VCaP (cell line): ENCODE data around the gene SYPL2.

Experiments
- H3K27ac ChIP-seq: fragments of 450-650 bp; 2 replicates; pipeline ENCODE4 v1.5.1; 2017
- TF ChIP-seq, protein P1 (sequence below): fragments of 450-650 bp; conservative IDR thresholded peaks from 2 replicates; pipeline ENCODE4 v1.5.1; 2017; ENCODE audit warnings: mild to moderate bottlenecking, moderate library complexity

SYPL2 gene

DNA sequence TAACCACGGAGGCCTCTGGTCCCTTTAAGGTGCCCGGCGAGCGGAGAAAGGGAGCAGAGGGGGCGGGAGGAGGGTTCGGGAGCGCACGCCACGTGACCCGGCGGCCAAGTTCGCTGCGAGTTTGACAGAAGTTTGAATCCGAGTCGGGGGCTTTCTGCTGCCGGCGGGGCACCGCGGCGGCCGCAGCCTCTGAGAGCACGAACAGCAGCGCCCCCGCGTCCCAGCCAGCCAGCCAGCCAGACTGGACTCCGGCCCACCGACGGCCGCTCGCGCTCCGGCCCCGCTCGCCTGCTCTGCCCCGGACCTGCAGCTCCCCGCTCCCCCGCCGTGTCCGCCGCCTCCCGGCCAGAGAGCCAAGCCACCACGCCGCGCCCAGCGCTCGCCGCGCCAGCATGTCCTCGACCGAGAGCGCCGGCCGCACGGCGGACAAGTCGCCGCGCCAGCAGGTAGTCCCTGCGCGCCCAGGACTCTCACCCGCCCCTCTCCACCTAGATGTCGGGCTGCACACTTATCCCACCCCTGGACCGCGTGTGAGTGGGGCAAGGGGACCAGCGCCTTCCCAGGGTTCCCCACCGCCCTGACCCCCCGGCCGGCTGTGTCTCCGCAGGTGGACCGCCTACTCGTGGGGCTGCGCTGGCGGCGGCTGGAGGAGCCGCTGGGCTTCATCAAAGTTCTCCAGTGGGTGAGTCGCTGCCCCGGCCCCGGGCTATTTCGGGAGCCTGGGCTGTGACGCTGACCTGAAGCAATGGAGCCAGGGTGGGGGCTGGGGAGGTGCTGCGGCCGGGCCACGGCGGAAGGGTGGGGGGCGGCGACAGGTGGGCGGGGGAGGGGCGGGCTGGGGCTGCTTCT is at the start of gene SYPL2:
Gene SYPL2, plus strand, starts transcription at position 95 of the 849 bp plus-strand sequence. Its CDS starts 298 bp downstream, at position 393.
- TF ChIP-seq, protein P1, sequence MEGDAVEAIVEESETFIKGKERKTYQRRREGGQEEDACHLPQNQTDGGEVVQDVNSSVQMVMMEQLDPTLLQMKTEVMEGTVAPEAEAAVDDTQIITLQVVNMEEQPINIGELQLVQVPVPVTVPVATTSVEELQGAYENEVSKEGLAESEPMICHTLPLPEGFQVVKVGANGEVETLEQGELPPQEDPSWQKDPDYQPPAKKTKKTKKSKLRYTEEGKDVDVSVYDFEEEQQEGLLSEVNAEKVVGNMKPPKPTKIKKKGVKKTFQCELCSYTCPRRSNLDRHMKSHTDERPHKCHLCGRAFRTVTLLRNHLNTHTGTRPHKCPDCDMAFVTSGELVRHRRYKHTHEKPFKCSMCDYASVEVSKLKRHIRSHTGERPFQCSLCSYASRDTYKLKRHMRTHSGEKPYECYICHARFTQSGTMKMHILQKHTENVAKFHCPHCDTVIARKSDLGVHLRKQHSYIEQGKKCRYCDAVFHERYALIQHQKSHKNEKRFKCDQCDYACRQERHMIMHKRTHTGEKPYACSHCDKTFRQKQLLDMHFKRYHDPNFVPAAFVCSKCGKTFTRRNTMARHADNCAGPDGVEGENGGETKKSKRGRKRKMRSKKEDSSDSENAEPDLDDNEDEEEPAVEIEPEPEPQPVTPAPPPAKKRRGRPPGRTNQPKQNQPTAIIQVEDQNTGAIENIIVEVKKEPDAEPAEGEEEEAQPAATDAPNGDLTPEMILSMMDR, result no peak
- no peak within 1 kb of the TSS for H3K27ac ChIP-seq

DNA sequence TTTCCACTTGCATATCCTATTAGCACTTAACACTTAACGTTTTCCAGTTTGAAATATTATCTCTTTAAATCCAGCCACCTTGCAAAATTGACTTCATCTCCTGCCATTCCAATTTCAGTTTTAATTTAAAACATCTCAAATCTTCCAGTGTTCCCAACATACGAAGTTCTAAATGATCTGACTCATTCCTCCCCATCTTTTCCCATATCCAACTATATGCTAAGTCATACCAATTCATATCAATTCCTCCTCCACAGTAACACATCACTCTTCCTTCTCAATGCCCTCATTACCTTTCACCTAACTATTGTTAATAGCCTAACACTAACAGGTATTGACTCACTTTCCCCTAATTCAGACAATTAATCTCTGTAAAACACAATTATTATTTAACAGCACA is 42.8 kb upstream of the SYPL2 start:
- TF ChIP-seq, protein P1, result no peak

DNA sequence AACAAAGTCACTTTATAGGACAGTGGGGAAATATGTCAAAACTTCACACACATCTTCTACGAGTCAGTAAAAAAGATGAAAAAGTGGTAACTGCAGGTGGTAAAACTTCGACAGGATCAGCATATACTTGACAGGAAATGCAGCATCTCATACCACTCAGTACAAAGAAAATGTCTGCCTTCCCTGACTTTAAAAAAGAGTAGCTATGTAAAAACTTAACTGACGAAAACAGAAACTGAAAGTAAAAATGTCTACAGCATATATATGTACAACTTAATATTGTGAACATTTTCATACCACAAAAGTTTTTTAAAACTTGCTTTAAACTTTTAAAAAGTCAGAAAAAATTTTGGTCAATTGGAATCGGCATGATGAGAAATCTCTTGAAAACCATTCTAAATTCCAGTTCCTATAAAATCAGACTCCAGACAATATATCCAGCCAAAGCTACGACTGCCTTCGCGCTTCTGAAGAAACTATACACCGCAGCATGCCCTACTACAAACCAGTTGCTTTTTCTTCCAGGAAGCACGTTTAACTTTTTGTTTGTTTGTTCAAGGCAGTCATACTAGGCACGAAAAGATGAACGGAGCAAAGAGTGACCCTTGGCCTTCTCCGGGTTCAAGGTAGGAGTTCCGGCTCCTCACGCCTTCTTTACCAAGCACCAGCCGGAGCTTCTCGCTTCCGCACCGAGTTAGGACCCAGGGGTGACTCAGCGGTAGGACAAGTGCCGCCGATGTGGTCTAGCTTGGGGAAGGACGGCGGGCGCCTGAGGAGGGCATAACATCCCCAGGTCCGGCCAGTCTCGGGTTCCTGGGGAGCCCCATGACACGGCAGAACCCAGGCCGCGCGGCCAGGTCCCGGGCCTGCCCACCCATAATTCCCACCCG is 40.7 kb upstream of the SYPL2 start:
- peak overlapping the region; percentile 82 for H3K27ac ChIP-seq
- TF ChIP-seq, protein P1, result no peak

More for the DNA sequence above, 42.8 kb upstream of the SYPL2 start:
- peak overlapping the region; percentile 82; the same call in 1 of the 2 replicates for H3K27ac ChIP-seq

DNA sequence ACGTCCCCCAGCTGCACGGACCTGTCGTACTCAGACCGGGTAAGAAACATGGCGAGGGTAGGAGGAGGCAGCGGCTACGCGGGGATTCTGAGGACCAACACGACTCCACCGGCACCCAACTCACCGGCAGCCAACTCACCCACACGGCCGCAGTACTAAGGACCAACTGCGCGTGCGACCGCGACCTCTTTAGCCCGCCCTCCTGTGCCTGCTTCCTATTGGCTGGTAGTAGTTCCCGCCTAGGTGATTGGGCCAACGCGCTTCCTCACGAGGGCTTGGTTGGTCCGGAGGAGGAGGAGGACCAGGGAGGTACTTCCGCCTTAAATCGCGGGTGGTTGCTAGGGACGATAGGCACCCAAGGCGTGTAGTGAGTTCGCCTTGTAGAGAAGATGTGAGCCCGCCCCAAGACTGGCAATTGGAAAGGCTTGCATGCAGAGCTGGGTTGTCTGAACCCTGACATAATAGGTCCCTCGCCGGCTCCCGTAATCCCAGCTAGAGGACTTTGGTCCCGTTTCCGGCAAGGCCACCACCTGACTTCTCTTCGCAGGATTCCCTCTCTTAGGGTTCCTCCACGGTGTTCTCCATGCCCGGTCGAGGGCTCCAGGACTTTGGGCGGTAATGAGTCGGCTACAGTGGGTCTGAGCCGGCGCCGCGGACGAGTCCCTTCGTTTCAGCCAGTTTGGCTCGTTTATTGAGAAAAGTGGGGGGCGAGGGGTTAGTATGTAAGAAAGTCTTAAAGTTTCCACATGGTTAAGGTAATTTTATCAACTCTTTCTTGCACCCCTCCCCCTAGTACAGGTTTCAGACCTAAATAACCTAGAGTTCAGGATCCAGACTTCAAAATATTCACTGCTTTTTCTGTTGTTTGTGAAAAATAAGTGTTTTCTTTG is 39.8 kb upstream of the SYPL2 start, which contains the start of gene PSMA5:
Gene PSMA5, minus strand, starts transcription at position 168 of the 890 bp plus-strand sequence. Its CDS starts 118 bp downstream, at position 50.
- TF ChIP-seq, protein P1, result no peak
- H3K27ac ChIP-seq, result peak within 1 kb of the TSS; percentile 82

DNA sequence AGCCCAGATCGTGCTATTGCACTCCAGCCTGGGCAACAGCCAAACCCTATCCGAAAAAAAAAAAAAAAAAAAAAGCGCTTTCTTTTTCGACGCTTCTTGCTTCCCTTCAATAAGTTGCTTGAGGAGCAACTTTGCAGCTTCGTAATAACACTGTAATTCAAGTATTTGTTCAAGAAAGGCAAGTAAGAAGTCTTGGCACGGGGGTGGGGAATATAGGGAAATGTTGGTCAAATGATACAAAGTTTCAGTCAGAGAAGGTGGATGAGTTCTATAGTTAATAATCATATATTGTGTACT is 39.2 kb upstream of the SYPL2 start:
- H3K27ac ChIP-seq, result peak overlapping the region; percentile 82
- TF ChIP-seq, protein P1, result no peak

DNA sequence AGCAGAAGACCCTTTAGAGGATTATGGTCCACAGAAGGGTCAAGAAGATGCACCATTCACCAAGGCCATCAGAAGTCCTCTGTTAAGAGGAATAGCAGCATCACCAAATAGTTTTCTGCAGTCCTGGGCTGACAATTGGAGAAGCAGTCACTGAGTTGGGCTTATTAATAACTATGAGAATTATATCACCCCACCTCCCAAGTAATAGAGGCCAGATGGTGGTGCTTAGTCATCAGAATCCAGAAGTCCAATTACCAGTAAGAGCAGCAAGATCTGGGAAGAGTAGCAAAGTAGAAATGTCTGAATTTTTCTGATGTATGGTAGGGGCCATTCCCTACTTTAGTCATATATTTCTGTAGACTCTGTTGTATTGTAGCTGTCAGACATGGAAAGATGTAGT is 34.0 kb upstream of the SYPL2 start:
- TF ChIP-seq, protein P1, result no peak

More for the DNA sequence above, 34.0 kb upstream of the SYPL2 start:
- no peak overlapping the region for H3K27ac ChIP-seq
